ENCODE results near the gene HSD17B7.

Gene HSD17B7

GRCh38 chr1:162859191-162859590 lies 68.7 kb downstream of the HSD17B7 start:
- DNase-seq, result no peak

- DNase-seq, result no peak
These were observed 70.6 kb downstream of the HSD17B7 start, which contains the start of gene CCDC190 for GRCh38 chr1:162861101-162861500. TSS of gene CCDC190 (minus strand) at chr1:162861175. CDS start at chr1:162859646, 1,529 bp downstream.

GRCh38 chr1:162861625-162862024 lies 71.1 kb downstream of the HSD17B7 start:
- DNase-seq, result no peak

All from MV-4-11 (cell line).